ENCODE measurements around the gene WDR64. TPM values are rescaled to one million over a fixed set of nuclear protein-coding genes. Genes with fewer than 3 reads are reported as not detected.

The WDR64 gene
- total and polyA plus RNA-seq, 2 donors: 0.04 TPM; not detected in 1

DNA sequence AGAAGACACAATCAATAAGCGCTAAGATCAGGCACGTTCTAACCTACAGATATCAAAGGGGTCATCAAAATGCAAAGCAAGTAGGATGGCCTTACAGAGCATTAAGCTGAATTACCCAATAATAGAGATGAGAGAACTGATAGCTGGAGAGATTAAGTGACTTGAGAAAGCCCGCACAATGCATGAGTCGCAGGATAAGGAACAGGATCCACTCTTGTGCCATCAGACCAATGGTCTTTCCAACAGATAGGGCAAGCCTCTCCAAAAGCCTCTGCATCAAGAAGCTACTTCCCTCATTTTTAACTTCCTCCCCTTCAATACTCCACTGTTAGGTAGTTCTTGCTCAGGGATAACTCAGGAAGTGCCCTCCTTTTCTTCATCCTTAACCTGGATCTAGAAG is 14.5 kb upstream of the WDR64 start:
- no peaks in the 10 kb centered on the region for H3K36me3 ChIP-seq (ENCODE audit: insufficient read depth)
- no peak for DNase-seq (ENCODE audit: extremely low spot score)
- 81% methylated on average over 4 of the region's 4 CpGs for WGBS
- H3K4me3 ChIP-seq (ENCODE audit: low read depth, low read length): no peak overlapping the region
- no peaks in the 10 kb centered on the region for H3K4me1 ChIP-seq (ENCODE audit: insufficient read depth)
- no peak overlapping the region for H3K27ac ChIP-seq (ENCODE audit: low read depth)

DNA sequence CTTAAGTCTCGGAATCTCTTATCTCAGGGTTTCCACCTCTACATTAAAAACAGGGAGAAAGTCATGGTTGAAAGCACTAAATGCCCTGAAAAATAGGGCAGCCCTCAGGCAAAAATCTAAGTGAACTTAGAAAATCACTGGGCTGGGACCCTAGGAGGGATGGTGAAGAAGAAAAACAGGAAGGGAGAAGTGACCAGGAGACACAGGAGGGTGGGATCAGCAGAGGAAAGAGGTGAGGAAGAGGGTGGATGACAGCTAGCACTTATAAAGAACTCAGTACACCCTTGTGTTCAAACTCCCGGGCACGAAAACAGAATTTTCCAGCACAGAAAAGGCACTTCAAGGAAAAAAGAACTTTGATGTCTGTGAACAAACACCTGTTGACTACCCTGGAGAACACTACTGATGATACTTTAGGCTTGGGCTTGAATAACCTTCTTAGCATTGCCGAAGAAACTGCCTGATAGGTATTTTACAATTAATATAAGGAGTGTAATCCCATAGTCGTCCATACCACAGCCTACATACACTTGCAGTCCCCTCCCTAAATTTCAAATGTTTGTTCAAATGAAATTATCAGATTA is 13.9 kb upstream of the WDR64 start:
- H3K27ac ChIP-seq (ENCODE audit: low read depth): no peak overlapping the region
- no peaks in the 10 kb centered on the region for H3K4me1 ChIP-seq (ENCODE audit: insufficient read depth)
- DNase-seq (ENCODE audit: extremely low spot score): no peak
- no peak overlapping the region for H3K4me3 ChIP-seq (ENCODE audit: low read depth, low read length)
- H3K36me3 ChIP-seq (ENCODE audit: insufficient read depth): no peaks in the 10 kb centered on the region
- WGBS: 78% methylated on average over 5 of the region's 5 CpGs

DNA sequence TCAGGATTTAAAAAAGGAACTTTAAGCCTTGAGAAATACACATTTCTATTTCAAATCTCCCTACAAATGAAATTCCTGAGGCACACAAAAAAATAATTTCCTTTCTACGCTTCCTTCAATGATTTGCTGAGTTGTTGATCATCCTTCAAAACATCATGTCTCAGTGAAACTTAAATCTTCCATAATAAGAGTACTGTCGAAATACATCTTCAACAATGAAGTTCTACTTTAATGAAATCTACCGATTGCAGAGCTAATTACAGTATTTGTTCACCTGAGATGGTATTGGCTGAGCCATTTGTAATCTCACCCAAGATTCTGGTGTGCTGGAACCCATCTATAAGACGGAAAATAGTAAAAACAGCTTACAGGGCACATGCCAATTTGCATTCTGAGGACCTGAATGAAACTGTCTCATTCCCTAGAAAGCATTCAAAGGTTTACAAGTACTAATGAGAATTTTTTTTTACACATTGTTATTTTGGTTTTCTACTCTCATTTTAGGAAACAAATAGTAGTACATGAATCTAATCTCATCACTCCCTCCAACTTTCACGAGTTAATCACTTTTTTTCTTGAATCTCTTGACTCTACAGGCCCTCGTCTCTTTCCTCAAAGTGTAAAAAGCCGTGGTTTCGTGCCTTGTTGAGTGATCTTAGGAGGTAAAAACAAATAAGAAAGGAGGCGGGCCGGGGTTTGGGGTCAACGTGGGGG is 13.0 kb upstream of the WDR64 start:
- H3K27ac ChIP-seq (ENCODE audit: low read depth): no peak overlapping the region
- H3K36me3 ChIP-seq (ENCODE audit: insufficient read depth): no peaks in the 10 kb centered on the region
- DNase-seq (ENCODE audit: extremely low spot score): no peak
- peak overlapping the region; percentile 87 for H3K4me3 ChIP-seq (ENCODE audit: low read depth, low read length)
- no peaks in the 10 kb centered on the region for H3K4me1 ChIP-seq (ENCODE audit: insufficient read depth)
- 19% methylated on average over 11 of the region's 11 CpGs for WGBS

DNA sequence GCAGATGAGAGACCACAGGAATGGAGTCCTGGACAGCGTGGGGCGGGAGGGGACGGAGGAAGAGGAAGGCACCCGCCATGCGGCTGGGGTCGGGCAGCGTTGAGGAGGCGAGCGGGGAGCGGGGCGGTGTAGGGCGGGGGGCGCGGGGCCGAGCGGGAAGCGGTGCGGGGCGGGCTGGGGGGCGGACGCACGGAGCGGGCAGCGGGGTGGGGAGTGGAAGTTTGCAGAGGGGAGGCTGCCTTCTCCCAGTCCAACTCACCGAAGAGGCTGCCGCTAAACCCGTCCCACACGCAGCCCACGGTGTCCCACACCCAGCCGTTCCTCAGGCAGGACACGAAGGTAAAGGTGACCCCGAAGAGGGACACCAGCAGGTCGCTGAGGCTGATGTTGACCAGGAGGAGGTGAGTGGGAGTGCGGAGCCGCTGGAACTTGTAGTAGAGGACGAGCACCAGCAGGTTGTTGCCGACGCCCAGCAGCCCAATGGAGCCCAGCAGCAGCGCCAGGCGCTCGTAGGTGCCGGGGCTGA is 12.4 kb upstream of the WDR64 start:
- Histone ChIP-seq H3K4me3 (ENCODE audit: low read depth, low read length) (peak overlapping the region; percentile 87), H3K27ac (ENCODE audit: low read depth) (peak overlapping the region; percentile 71), H3K36me3 (ENCODE audit: insufficient read depth) (no peaks in the 10 kb centered on the region), H3K4me1 (ENCODE audit: insufficient read depth) (no peaks in the 10 kb centered on the region)
- DNase-seq (ENCODE audit: extremely low spot score): no peak
- under 1% methylated on average over 42 of the region's 42 CpGs for WGBS

DNA sequence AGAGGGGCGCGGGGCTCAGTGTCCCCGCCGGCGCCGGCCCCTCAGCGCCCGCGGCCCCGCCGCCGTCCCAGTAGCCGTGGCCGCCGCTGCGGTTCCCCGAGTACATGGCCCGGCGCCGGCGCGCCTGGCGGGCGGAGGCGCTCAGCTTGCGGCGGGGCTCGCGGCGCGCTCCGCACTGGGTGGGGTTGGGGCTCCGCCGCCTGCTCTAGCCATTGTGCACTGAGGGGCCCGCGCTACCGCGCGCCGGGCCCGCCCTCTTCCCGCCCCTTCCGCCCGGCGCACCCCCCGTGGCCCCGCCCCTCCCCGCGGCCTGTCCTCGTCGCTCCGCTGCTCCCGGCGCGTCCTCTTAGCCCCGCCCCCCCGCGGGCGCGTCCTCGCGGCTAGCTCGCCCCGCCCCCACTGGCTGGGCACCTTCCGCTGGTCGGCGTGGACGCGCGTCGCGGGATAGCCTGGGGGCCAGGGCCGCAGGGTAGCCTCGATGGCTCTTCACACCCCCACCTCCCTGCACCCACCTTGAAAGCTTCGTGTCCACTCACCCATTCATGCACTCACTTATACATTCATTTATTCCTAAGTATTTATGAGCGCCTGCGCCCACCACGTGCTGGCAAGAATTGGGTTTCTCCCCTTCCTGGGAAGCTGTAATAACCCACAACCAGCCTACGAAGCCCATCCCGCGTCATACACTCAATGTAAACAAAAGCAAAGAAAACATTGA is 11.8 kb upstream of the WDR64 start, which contains the start of the genes CHML and OPN3:
CHML (minus strand) TSS at position 221 of the 718 bp plus-strand sequence. CDS start 4,603 bp downstream, outside the sequence.
OPN3 (minus strand) TSS at position 221 of the 718 bp plus-strand sequence; CDS start at position 106, 115 bp downstream.
- Histone ChIP-seq H3K36me3 (ENCODE audit: insufficient read depth) (no peaks in the 10 kb centered on the region), H3K4me3 (ENCODE audit: low read depth, low read length) (peak within 1 kb of the TSS; percentile 87), H3K4me1 (ENCODE audit: insufficient read depth) (no peaks in the 10 kb centered on the region), H3K27ac (ENCODE audit: low read depth) (peak within 1 kb of the TSS; percentile 71)
- peak; percentile 62 for DNase-seq (ENCODE audit: extremely low spot score)
- 5% methylated on average over 80 of the region's 81 CpGs for WGBS

DNA sequence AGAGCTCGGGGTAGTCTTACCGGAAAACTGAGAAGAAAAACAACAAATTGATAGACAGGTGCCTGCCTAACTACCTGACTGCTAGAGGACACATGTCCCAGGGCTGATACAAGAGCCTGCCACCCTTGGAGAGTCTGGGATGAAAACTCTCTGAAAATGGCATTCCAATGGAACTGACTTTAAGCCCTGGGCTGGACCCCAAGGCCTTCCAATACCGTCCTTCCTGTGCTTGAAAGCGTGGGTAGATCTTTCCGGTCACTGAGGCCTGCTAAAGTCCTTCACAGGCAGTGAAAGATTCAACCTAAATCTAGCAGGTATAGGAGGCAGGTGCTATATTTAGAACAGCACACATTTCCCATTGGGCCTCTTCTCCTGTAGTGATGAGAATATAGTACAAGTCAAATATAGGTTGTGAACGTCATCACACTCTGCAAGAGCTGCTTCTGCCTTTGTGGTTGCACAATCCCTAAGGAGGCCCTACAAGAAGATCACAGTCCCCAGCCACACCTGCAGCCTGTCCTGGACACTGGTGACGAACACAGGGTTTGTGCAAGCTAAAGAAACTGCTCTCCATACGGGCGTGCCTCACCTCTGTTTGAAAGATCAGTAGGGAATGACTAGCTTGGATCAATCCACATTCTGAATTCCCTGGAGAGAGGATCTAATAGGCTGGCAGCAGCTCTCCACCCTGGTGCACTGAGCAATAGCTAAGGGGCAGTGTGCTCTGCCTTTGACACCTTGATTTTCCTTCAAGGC is 11.0 kb upstream of the WDR64 start:
- DNase-seq (ENCODE audit: extremely low spot score): no peak

DNA sequence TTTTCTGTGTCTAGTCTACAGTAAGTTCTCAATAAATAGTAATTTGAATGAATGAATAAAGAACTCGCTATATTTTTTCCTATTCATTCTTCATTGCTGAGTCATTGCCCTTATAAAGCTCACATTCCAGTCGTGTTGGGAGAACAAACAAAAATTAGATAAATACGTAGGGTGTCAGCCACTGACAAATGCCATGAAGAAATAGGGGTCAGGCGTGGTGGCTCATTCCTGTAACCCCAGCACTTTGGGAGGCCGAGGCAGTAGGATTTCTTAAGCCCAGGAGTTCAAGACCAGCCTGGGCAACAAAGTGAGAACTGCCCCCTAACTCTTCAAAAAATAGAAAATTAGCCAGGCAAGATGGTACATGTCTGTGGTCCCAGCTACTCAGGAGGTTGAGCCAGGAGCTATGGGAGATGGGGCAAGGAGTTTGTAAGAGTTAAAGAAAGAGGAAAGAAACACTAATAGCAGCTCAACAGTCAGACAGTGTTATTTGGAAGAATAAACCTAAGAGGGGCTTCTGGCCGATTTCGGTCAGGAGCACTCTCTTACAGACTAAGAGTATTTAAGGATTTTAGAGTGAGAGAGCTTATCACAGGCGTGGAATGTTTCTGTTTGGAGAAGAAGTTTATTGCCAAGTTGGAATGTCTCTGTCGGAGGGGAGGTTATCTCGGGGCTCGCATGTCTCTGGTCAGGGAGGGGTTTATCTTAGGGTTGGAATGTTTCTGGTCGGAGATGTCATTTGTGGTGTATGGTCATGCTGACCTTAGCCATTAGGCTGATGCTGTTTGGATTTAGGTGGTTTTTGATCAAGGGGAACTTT is 10.1 kb upstream of the WDR64 start:
- H3K27ac ChIP-seq (ENCODE audit: low read depth): no peak overlapping the region
- no peak for DNase-seq (ENCODE audit: extremely low spot score)
- 57% methylated on average over 12 of the region's 12 CpGs for WGBS
- no peak overlapping the region for H3K4me3 ChIP-seq (ENCODE audit: low read depth, low read length)
- H3K36me3 ChIP-seq (ENCODE audit: insufficient read depth): no peaks in the 10 kb centered on the region
- no peaks in the 10 kb centered on the region for H3K4me1 ChIP-seq (ENCODE audit: insufficient read depth)

More for the DNA sequence above, 11.0 kb upstream of the WDR64 start:
- 89% methylated on average over 9 of the region's 9 CpGs for WGBS
- Histone ChIP-seq H3K4me1 (ENCODE audit: insufficient read depth) (no peaks in the 10 kb centered on the region), H3K4me3 (ENCODE audit: low read depth, low read length) (no peak overlapping the region), H3K36me3 (ENCODE audit: insufficient read depth) (no peaks in the 10 kb centered on the region), H3K27ac (ENCODE audit: low read depth) (no peak overlapping the region)

DNA sequence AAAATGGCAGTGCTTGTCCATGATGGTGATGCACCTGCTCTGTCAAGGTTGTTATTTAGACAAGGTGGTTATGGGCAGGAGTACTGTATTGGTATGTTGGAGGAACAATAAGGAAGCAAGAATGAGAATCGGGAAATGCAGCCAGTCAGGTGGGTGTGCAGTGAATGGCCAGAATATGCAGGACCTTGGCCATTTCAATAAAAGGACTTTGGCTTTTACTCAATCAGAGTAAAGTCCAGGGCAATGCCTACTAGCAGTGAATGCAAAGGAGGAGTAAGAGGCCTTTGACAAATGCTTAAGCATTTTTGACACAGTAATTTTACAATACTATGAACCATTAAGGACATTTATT is 9.5 kb upstream of the WDR64 start:
- DNase-seq (ENCODE audit: extremely low spot score): no peak
- Histone ChIP-seq H3K4me1 (ENCODE audit: insufficient read depth) (no peaks in the 10 kb centered on the region), H3K36me3 (ENCODE audit: insufficient read depth) (no peaks in the 10 kb centered on the region), H3K27ac (ENCODE audit: low read depth) (no peak overlapping the region), H3K4me3 (ENCODE audit: low read depth, low read length) (no peak overlapping the region)
- 98% methylated on average over 1 of the region's 1 CpG for WGBS

DNA sequence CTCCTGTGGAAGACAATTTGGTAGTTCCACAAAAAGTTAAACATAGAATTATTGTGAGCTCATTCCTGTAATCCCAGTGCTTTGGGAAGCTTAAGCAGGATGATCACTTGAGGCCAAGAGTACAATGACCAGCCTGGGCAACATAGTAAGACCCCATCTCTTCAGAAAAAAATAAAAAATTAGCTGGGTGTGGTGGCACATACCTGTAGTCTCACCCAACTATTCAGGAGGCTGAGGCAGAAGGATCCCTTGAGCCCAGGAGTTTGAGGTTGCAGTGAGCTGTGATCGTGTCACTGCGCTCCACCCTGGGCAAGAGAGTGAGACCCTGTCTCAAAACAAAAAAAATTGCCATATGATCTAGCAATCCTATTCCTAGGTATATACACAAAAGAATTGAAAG is 7.8 kb upstream of the WDR64 start:
- Histone ChIP-seq H3K4me1 (ENCODE audit: insufficient read depth) (no peaks in the 10 kb centered on the region), H3K27ac (ENCODE audit: low read depth) (no peak overlapping the region), H3K36me3 (ENCODE audit: insufficient read depth) (no peaks in the 10 kb centered on the region), H3K4me3 (ENCODE audit: low read depth, low read length) (no peak overlapping the region)
- no peak for DNase-seq (ENCODE audit: extremely low spot score)
- WGBS: 97% methylated on average over 2 of the region's 2 CpGs

DNA sequence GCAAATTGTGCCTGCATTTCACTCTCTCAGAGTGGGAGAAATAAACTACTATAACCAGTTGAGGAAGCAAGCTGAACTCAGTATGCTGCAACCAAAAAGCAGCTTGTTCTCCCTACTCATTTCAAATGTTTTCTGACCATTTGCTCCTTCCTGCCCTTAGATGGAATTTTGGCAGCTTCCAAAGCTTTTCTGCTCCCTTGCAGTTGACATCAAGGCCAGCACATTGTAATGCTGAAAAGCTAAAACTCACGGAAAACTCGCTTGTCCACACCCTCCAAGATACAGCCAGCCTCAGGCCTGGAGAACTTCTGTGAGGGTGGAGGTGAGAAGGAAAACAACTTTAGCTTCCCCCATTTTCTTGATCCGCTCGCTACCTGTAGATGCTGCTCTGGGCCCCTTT is 6.9 kb upstream of the WDR64 start:
- Histone ChIP-seq H3K27ac (ENCODE audit: low read depth) (no peak overlapping the region), H3K4me1 (ENCODE audit: insufficient read depth) (no peaks in the 10 kb centered on the region), H3K4me3 (ENCODE audit: low read depth, low read length) (no peak overlapping the region), H3K36me3 (ENCODE audit: insufficient read depth) (no peaks in the 10 kb centered on the region)
- no peak for DNase-seq (ENCODE audit: extremely low spot score)
- 71% methylated on average over 4 of the region's 4 CpGs for WGBS

DNA sequence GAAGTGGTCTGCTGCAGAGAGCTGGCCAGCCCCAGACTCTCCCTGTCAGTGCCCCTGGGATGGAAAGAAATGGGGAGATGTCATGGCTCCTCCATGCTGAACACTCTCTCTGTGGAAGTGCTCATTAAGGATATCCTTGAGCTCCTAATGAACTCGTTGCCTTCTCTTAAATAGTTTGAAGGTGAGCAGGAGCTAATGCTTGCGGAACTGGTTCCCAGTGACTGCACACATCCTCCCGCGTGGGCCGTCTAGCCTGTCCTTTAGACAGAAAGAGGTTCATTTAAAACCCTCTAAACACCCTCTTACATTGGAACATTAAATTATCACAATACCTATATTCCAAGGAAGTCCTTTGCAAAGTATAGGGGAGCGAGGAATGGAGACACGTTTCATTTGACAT is 5.9 kb upstream of the WDR64 start:
- no peaks in the 10 kb centered on the region for H3K4me1 ChIP-seq (ENCODE audit: insufficient read depth)
- H3K36me3 ChIP-seq (ENCODE audit: insufficient read depth): no peaks in the 10 kb centered on the region
- H3K27ac ChIP-seq (ENCODE audit: low read depth): no peak overlapping the region
- no peak overlapping the region for H3K4me3 ChIP-seq (ENCODE audit: low read depth, low read length)
- 80% methylated on average over 7 of the region's 7 CpGs for WGBS
- no peak for DNase-seq (ENCODE audit: extremely low spot score)

DNA sequence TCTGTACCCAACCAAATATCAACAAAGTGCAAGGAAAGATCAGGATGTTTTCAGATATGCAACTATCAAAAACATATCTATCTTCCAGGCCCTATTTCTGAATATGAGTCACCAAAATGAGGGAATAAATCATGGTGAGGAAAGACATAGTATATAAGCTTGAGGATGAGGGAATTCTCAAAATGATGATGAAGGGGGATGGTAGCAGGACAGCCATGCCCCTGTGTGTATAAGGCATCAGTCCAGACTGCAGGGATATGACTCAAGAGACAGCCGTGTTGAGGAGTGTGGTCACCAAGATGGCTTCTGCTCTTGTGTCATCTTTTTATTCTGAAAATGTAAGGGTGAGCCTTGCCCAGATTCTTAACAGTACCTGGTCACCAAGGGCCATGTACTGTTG is 4.4 kb upstream of the WDR64 start:
- no peaks in the 10 kb centered on the region for H3K36me3 ChIP-seq (ENCODE audit: insufficient read depth)
- no peak for DNase-seq (ENCODE audit: extremely low spot score)
- no peaks in the 10 kb centered on the region for H3K4me1 ChIP-seq (ENCODE audit: insufficient read depth)
- 75% methylated on average over 1 of the region's 1 CpG for WGBS
- H3K27ac ChIP-seq (ENCODE audit: low read depth): no peak overlapping the region
- H3K4me3 ChIP-seq (ENCODE audit: low read depth, low read length): no peak overlapping the region

DNA sequence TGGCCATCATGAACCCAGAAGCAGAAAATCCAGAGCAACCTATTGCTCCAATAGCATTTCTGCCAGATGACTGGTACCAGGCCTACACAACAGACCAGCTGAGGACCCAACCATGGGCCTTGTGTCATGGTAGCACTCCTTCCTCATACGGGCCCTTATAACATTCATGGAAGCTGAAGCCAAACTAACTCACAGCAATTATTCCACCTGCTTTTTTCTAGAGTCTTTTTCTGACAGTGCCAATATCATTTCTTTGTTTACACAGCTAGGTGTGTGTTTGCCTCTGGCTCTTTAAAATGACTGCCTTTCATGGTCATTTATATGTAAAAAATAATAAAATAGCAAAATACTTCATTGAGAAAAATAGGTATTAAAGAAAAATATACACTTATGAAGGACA is 3.9 kb upstream of the WDR64 start:
- H3K36me3 ChIP-seq (ENCODE audit: insufficient read depth): no peaks in the 10 kb centered on the region
- H3K27ac ChIP-seq (ENCODE audit: low read depth): no peak overlapping the region
- no peak for DNase-seq (ENCODE audit: extremely low spot score)
- H3K4me1 ChIP-seq (ENCODE audit: insufficient read depth): no peaks in the 10 kb centered on the region
- H3K4me3 ChIP-seq (ENCODE audit: low read depth, low read length): no peak overlapping the region
- 89% methylated on average over 1 of the region's 1 CpG for WGBS
